Activated CD4-positive, alpha-beta T cell treated with anti-CD3 and anti-CD28 coated beads for 24 hours (primary cell): ENCODE results near the gene PTGDR.

Experiments
- DNase-seq, 2 donors: peaks; one replicate each; pipeline ENCODE4 v3.0.0-alpha.2; 2020; ENCODE audit warnings: low read depth in 2 of 2

Gene PTGDR, protein sequence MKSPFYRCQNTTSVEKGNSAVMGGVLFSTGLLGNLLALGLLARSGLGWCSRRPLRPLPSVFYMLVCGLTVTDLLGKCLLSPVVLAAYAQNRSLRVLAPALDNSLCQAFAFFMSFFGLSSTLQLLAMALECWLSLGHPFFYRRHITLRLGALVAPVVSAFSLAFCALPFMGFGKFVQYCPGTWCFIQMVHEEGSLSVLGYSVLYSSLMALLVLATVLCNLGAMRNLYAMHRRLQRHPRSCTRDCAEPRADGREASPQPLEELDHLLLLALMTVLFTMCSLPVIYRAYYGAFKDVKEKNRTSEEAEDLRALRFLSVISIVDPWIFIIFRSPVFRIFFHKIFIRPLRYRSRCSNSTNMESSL

DNA sequence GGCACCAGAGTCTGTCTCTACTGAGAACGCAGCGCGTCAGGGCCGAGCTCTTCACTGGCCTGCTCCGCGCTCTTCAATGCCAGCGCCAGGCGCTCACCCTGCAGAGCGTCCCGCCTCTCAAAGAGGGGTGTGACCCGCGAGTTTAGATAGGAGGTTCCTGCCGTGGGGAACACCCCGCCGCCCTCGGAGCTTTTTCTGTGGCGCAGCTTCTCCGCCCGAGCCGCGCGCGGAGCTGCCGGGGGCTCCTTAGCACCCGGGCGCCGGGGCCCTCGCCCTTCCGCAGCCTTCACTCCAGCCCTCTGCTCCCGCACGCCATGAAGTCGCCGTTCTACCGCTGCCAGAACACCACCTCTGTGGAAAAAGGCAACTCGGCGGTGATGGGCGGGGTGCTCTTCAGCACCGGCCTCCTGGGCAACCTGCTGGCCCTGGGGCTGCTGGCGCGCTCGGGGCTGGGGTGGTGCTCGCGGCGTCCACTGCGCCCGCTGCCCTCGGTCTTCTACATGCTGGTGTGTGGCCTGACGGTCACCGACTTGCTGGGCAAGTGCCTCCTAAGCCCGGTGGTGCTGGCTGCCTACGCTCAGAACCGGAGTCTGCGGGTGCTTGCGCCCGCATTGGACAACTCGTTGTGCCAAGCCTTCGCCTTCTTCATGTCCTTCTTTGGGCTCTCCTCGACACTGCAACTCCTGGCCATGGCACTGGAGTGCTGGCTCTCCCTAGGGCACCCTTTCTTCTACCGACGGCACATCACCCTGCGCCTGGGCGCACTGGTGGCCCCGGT, at the start of gene PTGDR:
Gene PTGDR, plus strand, starts transcription at position 198 of the 778 bp plus-strand sequence. Its CDS starts 117 bp downstream, at position 315.
- peak in 1 of 2 donors; percentile 20 for DNase-seq

DNA sequence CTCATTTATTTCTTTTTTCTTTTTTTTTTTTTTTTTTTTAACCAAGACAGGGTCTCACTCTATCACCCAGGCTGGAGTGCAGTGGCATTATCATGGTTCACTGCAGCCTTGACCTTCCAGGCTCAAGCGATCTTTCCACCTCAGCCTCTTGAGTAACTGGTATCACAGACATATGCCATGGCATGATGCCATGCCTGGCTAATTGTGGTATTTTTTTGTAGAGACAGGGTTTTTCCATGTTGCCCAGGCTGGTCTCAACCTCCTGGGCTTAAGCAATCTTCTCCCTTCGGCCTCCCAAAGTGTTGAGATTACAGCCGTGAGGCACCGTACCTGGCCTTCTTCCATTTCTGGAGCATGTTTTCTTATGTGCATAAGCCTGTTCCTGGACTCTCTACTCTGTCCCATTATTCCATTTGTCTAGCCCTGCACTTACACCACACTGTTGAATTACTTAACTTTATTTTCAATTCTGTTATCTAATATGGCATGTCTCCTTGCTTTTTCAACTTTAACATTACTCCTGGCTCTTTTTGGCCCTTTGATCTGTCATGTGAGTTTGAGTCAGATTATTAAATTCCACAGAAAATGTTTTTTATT, 47.9 kb upstream of the PTGDR start:
- no peak for DNase-seq

DNA sequence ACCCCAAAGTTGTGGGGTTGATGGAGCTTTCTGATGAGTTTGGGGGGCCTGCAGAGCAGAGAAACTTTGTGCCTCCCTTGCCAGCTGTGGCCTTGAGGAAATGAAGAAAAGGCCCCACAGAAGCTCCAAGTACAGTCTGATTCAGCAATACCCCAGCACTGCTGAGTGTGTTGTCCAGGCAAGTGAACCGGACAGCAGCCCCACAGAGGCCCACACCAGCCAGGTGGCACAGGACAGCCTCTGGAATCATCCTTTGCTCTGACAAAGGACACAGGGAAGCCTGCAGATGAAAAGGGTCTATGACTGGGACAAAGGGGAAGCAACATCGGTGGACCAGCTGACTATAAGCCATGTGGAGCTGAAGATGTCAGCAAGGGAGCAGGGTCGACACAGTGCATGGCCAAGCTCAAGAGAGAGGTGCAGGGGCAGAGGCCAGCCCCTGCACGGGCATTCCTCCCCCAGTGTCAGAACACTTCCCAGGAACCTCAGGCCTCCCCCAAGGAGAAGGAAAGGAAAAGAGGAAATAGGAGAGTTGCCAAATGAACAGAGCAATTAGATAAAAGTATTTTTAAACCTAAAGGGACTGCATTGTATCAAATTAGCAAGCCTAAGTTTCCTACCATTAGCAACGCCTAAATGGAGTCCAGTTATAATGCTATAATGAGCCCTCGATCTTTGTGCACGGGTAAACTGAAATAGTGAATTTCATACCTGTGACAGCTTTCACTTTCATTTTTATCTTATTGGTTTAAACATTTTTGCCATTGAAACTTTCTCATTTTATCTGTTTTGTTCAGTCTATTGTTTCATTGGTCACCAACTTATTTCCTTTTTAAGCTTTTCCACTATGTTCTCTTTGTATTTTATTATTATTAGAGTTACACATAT, 46.3 kb upstream of the PTGDR start:
- no peak for DNase-seq

GRCh38 chr14:52222901-52223300, 44.6 kb upstream of the PTGDR start:
- no peak for DNase-seq

- no peak for DNase-seq
These were observed 39.8 kb upstream of the PTGDR start for GRCh38 chr14:52227619-52228222.

DNA sequence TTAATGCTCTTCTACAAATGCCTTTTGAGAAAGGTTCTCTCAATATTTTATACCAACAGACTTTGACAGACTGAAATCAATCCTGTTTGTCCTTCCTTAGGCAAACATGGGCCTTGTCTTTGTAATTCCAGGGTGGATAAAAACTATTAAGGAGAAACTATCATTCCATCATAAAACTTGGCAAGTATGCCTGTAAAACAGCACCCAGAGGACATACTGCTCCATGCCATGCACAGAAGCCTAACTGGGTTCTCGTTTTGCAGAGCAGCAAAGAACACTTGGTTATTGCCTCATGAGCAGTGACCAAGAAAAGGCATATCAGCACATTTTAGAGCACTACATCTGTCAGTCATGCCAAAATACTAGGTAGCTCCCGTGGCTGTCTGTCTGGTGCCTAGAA, 33.8 kb upstream of the PTGDR start:
- no peak for DNase-seq

DNA sequence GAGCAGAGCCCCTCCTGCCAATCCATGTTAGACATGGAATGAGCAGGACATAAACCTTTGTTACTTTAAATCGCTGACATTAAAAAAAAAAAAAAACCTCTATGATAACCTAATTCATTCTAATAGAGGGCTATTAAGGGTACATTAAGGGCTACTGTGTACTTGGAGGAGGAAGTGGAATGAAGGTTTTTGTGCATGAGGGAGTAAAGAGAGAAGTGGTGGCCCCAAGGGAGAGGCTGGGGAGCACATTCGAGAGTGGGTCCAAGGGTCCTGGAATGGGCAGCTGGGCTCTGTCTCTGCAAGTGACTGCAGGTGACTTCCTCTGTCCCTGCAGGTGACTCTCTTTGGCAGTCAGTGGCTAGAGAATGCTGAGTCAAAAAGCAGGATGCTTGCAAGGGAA, 32.1 kb upstream of the PTGDR start:
- DNase-seq, result no peak

DNA sequence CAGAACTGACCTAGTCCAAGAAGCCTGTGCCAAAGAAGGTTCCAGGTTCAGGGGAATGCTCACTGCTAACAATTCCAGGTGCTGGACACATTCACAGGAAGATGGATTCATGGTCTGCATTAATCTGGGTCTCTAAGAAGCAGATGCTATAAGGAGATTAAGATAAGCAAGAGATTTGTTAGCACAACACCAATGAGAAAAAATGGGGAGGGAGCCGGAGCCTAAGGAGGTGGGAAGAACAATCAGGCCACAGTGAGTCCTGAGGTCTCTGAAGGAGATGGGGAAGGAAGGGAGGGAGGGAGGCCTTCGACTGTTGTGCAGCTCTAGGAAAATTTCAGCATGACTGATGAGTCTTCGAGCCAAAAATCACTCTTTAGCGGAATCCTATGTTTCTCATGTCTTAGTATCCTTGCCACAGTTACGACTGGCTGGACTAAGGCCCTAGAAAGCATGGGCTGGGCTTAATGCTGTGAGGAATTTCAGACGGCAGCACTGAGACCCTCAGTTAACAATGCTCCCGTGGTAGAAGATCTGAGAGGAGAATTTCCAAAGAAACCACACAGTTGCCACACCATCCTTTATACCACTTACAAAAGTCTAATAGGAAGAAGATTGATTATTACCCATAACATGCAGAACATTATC, 31.5 kb upstream of the PTGDR start:
- no peak for DNase-seq

- DNase-seq, result no peak
These were observed 28.8 kb upstream of the PTGDR start for GRCh38 chr14:52238682-52239081.

GRCh38 chr14:52240623-52241022, 26.9 kb upstream of the PTGDR start:
- no peak for DNase-seq

GRCh38 chr14:52241087-52241793, 26.3 kb upstream of the PTGDR start:
- no peak for DNase-seq

GRCh38 chr14:52244328-52244727, 23.2 kb upstream of the PTGDR start:
- no peak for DNase-seq

- DNase-seq, result no peak
These were observed 22.5 kb upstream of the PTGDR start for GRCh38 chr14:52244997-52245396.

DNA sequence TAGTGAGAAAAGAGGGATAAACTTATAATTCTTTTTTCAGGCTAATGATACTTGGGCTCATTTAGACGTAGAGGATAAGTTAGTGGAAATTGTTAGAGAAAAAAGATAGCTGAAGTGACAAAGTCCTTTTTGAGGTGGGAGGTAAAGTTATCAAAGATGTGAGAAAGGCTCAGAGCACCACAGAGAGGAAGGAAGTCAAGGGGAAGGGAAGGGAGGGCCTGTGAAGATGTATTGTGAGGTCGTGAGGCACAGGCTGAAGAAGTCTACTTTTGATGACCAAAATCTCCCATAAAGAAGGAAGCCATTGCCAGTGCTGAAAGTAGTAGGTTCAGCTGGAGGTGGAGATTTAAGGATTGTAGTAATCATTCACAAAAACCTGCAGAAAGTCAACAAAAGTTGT, 19.4 kb upstream of the PTGDR start:
- DNase-seq, result no peak

GRCh38 chr14:52251724-52252123, 15.8 kb upstream of the PTGDR start:
- no peak for DNase-seq

DNA sequence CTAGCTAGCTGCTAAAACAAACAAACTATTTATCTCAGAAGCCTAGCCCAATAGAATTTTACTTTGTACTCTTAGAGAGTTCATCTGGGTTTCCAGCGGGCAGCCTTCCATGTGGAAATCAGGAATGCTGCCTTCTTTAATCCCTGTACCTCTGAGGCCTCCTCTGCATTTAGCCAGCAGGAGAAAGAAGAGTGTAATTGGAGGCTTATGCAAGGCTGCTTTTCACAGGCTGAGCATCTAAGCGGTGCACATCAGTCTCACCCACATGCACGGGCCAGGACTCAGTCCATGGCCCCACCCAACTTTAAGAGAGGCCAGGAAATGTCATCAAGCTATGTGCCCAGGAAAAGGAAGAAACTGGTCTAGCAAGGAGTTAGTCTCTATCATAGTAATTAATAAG, 14.0 kb upstream of the PTGDR start:
- DNase-seq, result no peak

DNA sequence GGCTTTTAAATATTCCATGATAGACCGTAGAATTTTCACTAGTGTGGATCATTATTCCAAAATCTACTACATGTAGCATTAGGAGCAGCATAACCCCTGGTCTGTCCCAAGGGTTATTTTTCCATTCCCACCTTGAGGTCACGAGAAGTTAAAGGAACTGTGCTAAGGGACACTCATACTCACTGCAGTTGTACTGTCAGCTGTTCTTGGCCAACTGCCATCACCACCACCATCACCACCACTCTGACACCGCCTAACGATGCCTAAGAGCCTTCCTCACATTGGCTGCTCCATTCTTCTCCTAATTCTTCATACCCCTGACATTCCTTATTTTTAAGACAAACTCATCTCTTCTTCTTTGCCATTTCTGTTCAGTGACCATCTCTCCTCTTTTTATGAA, 13.4 kb upstream of the PTGDR start:
- no peak for DNase-seq

DNA sequence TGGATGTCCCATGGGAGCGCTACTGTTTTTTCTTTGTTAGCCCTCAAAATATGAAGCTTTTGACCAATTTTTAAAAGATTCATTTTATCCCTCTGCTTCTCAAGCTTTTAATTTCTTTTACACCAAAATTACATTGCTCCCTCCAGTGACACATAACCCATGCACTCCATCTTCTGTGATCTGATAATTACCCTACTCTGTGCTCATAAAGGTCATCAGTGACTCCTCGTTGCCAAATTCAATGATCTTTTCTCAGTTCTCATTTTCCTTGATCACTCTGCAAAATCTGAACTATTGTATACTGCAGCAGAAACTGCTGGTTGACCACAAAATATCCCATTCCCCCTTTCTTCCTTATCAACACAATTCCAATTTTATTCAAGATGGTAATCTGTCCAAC, 8.7 kb upstream of the PTGDR start:
- no peak for DNase-seq

- DNase-seq, result no peak
These were observed 8.1 kb upstream of the PTGDR start for GRCh38 chr14:52259434-52259833.

DNA sequence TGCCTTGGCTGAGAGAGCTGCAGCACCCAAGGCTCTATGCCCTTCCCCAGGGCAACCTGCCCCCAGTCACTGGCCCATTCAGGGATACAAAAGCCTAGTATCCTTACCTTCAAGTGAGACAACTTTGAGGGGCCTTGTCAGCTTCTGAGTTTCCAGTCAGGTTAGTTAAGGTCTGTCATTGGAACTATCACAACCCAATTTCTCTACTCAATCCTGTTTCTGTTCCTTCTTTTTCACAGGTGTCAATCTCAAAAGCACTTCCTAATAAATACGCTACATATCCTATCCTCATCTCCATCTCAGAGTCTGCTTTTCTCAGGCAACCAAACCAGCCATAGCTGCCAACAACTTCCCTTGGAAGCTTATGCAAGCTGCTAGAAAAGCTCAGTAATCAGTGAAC, 4.9 kb upstream of the PTGDR start:
- no peak for DNase-seq
